ENCODE results near the gene LSM2.
"Not testable (repeated sequence)": the region's sequence is repeated elsewhere in the genome, so short reads cannot be mapped to it uniquely, and the experiment has no call there.

The LSM2 gene

GRCh38 chr6:31806470-31807272 lies at the start of gene LSM2:
LSM2 (minus strand) TSS chr6:31806966; CDS start chr6:31806757, 209 bp downstream.
- DNase-seq (ENCODE audit: low read depth in 1 of 2, low spot score in 1 of 2): peak; percentile 91 to 95

GRCh38 chr6:31851980-31852718 lies 45.4 kb upstream of the LSM2 start:
- DNase-seq (ENCODE audit: low read depth in 1 of 2, low spot score in 1 of 2): not testable (repeated sequence)

- DNase-seq (ENCODE audit: low read depth in 1 of 2, low spot score in 1 of 2): no peak
Observed at GRCh38 chr6:31851485-31851832, 44.7 kb upstream of the LSM2 start.

- no peak for DNase-seq (ENCODE audit: low read depth in 1 of 2, low spot score in 1 of 2)
Observed at GRCh38 chr6:31850765-31851484, 44.2 kb upstream of the LSM2 start.

- no peak for DNase-seq (ENCODE audit: low read depth in 1 of 2, low spot score in 1 of 2)
Observed at GRCh38 chr6:31847276-31847978, 40.7 kb upstream of the LSM2 start.

- DNase-seq (ENCODE audit: low read depth in 1 of 2, low spot score in 1 of 2): no peak
Observed at GRCh38 chr6:31844507-31844906, 37.7 kb upstream of the LSM2 start.

GRCh38 chr6:31842053-31842452 lies 35.3 kb upstream of the LSM2 start:
- DNase-seq (ENCODE audit: low read depth in 1 of 2, low spot score in 1 of 2): no peak

GRCh38 chr6:31839779-31840126 lies 33.0 kb upstream of the LSM2 start:
- DNase-seq (ENCODE audit: low read depth in 1 of 2, low spot score in 1 of 2): not testable (repeated sequence)

- no peak for DNase-seq (ENCODE audit: low read depth in 1 of 2, low spot score in 1 of 2)
Observed at GRCh38 chr6:31838968-31839367, 32.2 kb upstream of the LSM2 start.

- DNase-seq (ENCODE audit: low read depth in 1 of 2, low spot score in 1 of 2): not testable (repeated sequence)
Observed at GRCh38 chr6:31838114-31838553, 31.4 kb upstream of the LSM2 start.

- DNase-seq (ENCODE audit: low read depth in 1 of 2, low spot score in 1 of 2): no peak
Observed at GRCh38 chr6:31837369-31838113, 30.8 kb upstream of the LSM2 start.

- no peak for DNase-seq (ENCODE audit: low read depth in 1 of 2, low spot score in 1 of 2)
Observed at GRCh38 chr6:31836474-31837368, 30.0 kb upstream of the LSM2 start.

- no peak for DNase-seq (ENCODE audit: low read depth in 1 of 2, low spot score in 1 of 2)
Observed at GRCh38 chr6:31836047-31836473, 29.3 kb upstream of the LSM2 start.

- peak; percentile 80 to 82 for DNase-seq (ENCODE audit: low read depth in 1 of 2, low spot score in 1 of 2)
Observed at GRCh38 chr6:31834367-31835250, 27.8 kb upstream of the LSM2 start.

GRCh38 chr6:31831350-31832215 lies 24.8 kb upstream of the LSM2 start:
- DNase-seq (ENCODE audit: low read depth in 1 of 2, low spot score in 1 of 2): no peak

GRCh38 chr6:31830886-31831335 lies 24.1 kb upstream of the LSM2 start:
- DNase-seq (ENCODE audit: low read depth in 1 of 2, low spot score in 1 of 2): no peak

- DNase-seq (ENCODE audit: low read depth in 1 of 2, low spot score in 1 of 2): no peak
Observed at GRCh38 chr6:31829633-31830283, 23.0 kb upstream of the LSM2 start.
